OCI-LY7 (cell line): Measurements from ENCODE around the gene INSIG1.

ENCODE experiments used
- CTCF ChIP-seq: fragments of 200-600 bp; sonication (generic); conservative IDR thresholded peaks from 2 replicates; pipeline ENCODE4 v1.5.1; 2014; ENCODE audit warnings: mild to moderate bottlenecking, antibody characterized with exemption, low read length, moderate library complexity, mixed read lengths
- EZH2phosphoT487 ChIP-seq: fragments of 200-600 bp; sonication (generic); IDR thresholded peaks from 2 replicates; pipeline ENCODE4 v1.6.1; 2018; ENCODE audit warnings: low read depth, borderline replicate concordance, mild to moderate bottlenecking, mixed run types, antibody characterized with exemption, low read length, moderate library complexity, mixed read lengths

DNA sequence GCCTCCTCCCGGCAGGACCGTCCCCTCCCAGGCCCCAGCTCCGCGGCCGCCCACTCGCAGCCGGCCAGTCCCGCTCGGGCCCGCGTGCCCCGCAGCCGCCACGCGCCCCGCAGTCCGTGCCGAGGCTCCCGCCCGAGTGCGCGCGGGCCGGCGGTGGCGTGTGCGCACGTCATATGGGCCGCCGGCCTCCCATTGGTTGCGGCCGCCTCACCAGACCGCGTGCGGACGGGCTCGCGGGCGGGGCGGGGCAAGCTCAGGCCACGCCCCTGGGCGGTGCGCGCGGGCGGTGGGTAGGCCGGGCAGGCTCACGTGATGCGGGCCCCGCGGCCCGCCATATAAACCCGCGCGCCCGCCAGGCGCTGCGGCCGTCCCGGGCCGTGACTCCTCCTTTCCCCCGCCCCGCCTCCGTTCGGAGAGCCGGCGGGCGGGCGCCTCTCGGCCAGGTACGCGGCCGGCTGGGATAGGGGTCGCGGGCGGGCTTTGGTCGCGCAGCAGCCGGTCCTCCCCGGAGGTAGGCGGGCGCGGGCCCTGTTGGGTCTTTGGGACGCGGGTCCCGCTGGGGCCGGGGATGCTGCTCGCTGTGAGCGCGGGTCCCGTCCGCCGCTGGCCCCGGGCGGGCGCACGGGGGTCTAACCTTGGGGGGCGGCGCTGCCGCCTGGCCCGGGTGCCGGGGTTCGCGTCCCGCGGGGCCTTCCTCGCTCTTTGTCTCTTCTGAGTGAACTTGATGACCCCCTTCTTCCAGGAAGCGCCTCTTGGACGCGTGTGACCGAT is at the start of gene INSIG1:
- TF ChIP-seq CTCF (no peak), EZH2phosphoT487 (no peak)
